Astrocyte of the cerebellum (primary cell): ENCODE measurements around the gene SLC44A4.
"Not testable (repeated sequence)": the region's sequence is repeated elsewhere in the genome, so short reads cannot be mapped to it uniquely, and the experiment has no call there.

Experiments
- DNase-seq: peaks from one replicate; pipeline ENCODE4 v3.0.0-alpha.2; 2011; ENCODE audit warnings: low read depth
- H3K4me3 ChIP-seq: 2 replicates; pipeline ENCODE4 v1.5.1; 2011; ENCODE audit warnings: mild to moderate bottlenecking, low read depth, low read length, moderate library complexity
- in situ Hi-C: cut with HindIII; loops from 2 replicates; pipeline ENCODE4 v1.10.0; 2017; ENCODE audit warnings: low sequenced_read_pairs
- TF ChIP-seq, protein P1 (sequence below): IDR thresholded peaks from 2 replicates; pipeline ENCODE4 v1.5.1; 2012; ENCODE audit warnings: low read length, low read depth, moderate library complexity, mild to moderate bottlenecking; ENCODE audit errors: missing control alignments

The SLC44A4 gene

GRCh38 chr6:31822036-31822821 is 56.6 kb downstream of the SLC44A4 start:
- DNase-seq: no peak
- TF ChIP-seq, protein P1, sequence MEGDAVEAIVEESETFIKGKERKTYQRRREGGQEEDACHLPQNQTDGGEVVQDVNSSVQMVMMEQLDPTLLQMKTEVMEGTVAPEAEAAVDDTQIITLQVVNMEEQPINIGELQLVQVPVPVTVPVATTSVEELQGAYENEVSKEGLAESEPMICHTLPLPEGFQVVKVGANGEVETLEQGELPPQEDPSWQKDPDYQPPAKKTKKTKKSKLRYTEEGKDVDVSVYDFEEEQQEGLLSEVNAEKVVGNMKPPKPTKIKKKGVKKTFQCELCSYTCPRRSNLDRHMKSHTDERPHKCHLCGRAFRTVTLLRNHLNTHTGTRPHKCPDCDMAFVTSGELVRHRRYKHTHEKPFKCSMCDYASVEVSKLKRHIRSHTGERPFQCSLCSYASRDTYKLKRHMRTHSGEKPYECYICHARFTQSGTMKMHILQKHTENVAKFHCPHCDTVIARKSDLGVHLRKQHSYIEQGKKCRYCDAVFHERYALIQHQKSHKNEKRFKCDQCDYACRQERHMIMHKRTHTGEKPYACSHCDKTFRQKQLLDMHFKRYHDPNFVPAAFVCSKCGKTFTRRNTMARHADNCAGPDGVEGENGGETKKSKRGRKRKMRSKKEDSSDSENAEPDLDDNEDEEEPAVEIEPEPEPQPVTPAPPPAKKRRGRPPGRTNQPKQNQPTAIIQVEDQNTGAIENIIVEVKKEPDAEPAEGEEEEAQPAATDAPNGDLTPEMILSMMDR: no peak
- peak overlapping the region; percentile 58 for H3K4me3 ChIP-seq
- in situ Hi-C loops: no loop called here

DNA sequence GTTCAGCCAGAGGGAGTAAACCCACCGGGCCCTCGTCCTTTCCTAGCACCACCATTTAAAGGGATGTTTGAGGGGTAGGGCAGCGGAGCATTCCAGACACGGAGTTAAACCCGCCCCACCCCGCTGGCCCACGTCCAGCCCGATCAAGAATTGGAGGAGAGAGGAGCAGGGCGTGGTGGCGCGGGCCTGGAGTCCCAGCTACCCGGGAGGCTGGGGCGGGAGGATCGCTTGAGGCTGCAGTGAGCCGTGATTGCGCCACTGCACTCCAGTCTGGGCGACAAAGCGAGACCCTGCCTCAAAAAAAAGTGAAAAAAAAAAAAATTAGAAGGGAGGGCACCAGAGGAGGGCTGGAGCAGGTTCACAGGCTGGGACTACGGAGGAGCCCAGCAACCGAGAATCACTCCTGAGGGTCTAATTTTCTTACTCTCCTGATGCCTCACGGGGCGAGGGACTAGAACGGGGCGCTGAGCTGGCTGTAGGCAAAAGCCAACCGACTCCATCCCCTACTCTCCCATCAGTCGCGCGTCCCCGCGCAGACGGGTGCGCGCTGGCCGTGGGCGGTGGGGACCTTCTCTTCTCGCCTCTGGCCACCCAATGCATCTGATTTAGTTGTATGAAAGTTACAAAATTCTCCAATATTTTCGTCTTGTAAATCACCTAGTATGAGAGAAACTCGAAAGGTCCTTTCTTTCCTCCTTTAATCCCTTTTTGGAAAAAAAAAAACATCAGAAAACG is 57.3 kb downstream of the SLC44A4 start:
- peak overlapping the region; percentile 58 for H3K4me3 ChIP-seq
- in situ Hi-C loops: no loop called here
- DNase-seq: no peak
- TF ChIP-seq, protein P1: no peak

DNA sequence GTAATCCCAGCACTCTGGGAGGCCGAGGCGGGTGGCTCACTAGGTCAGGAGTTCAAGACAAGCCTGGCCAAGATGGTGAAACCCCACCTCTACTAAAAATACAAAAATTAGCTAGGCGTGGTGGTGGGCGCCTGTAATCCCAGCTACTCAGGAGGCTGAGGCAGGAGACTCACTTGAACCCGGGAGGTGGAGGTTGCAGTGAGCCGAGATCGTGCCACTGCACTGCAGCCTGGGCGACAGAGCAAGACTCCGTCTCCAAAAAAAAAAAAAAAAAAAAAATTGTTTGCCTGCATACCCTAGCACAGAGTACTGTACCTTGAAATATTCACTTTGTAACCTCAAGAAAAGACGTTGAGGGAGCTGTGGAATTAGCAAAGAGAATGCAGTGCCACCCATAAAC is 58.4 kb downstream of the SLC44A4 start:
- not testable (repeated sequence) for H3K4me3 ChIP-seq

GRCh38 chr6:31819871-31820299 is 58.9 kb downstream of the SLC44A4 start:
- TF ChIP-seq, protein P1: no peak
- no peak overlapping the region for H3K4me3 ChIP-seq
- in situ Hi-C loops: no loop called here
- no peak for DNase-seq

More for the DNA sequence above, 58.4 kb downstream of the SLC44A4 start:
- DNase-seq, in situ Hi-C loops: not testable (repeated sequence)

DNA sequence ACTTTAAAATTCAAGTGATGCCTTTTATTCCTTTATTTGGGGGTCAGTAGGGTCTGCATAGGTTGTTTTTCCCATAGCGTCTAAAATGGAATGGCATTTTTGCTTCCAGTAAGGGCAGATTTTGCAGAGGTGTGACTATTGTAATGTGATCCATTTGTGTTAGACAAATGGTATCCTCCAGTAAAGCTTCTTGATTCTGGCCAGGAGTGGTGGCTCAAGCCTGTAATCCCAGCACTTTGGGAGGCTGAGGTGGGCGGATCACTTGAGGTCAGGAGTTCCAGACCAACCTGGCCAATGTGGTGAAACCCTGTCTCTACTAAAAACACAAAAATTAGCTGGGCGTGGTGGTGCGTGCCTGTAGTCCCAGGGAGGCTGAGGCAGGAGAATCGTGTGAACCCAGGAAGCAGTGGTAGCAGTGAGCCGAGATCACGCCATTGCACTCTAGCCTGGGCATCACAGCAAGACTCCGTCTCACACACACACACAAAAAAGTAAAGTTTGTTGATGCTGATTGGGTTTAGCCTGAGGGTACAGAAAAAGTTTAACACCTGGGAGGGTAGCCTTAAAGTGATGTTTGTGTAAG is 60.8 kb downstream of the SLC44A4 start:
- in situ Hi-C loops, DNase-seq: not testable (repeated sequence)
- peak overlapping the region; percentile 40 for H3K4me3 ChIP-seq

DNA sequence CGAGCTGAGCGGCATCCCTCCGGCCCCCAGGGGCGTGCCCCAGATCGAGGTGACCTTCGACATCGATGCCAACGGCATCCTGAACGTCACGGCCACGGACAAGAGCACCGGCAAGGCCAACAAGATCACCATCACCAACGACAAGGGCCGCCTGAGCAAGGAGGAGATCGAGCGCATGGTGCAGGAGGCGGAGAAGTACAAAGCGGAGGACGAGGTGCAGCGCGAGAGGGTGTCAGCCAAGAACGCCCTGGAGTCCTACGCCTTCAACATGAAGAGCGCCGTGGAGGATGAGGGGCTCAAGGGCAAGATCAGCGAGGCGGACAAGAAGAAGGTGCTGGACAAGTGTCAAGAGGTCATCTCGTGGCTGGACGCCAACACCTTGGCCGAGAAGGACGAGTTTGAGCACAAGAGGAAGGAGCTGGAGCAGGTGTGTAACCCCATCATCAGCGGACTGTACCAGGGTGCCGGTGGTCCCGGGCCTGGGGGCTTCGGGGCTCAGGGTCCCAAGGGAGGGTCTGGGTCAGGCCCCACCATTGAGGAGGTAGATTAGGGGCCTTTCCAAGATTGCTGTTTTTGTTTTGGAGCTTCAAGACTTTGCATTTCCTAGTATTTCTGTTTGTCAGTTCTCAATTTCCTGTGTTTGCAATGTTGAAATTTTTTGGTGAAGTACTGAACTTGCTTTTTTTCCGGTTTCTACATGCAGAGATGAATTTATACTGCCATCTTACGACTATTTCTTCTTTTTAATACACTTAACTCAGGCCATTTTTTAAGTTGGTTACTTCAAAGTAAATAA is 61.5 kb downstream of the SLC44A4 start:
- DNase-seq, in situ Hi-C loops: not testable (repeated sequence)
- peak overlapping the region; percentile 40 for H3K4me3 ChIP-seq

- H3K4me3 ChIP-seq: peak within 1 kb of the TSS; percentile 59
- in situ Hi-C loops: no loop called here
- TF ChIP-seq, protein P1: no peak
- peak; percentile 90 for DNase-seq
Measured at GRCh38 chr6:31815025-31815838, 63.6 kb downstream of the SLC44A4 start, which contains the start of the genes HSPA1A and HSPA1L. Gene HSPA1A (plus strand): TSS chr6:31815543. CDS start chr6:31815757, 214 bp downstream. Gene HSPA1L (minus strand): TSS chr6:31815283. CDS start chr6:31811972, 3,311 bp downstream.
